Measurements from ENCODE around the gene APEH. TPM values are rescaled to one million over a fixed set of nuclear protein-coding genes. Genes with fewer than 3 reads are reported as not detected.
A peak's percentile ranks its signal among the peaks of the same experiment; 100 is the strongest.

The APEH gene
- total and polyA plus RNA-seq, 2 of the 13 experiments (the other 11 are each of a cell fraction or from before 2014, with no cell fraction given), result 116 to 130 TPM

GRCh38 chr3:49673715-49674496 is at the start of gene APEH (continued):
- TF ChIP-seq ZNF720 (CRISPR knock-in tag; IDR thresholded peaks at IDR 0.05) (no peak), ZSCAN30 (CRISPR knock-in tag; IDR thresholded peaks at IDR 0.05) (no peak), PAWR (CRISPR knock-in tag; IDR thresholded peaks at IDR 0.05; ENCODE audit: borderline replicate concordance) (no peak), ZNF790 (CRISPR knock-in tag; IDR thresholded peaks at IDR 0.05; ENCODE audit: borderline replicate concordance) (peak; percentile 79; the same call in 1 of the 2 replicates), MED13 (CRISPR knock-in tag; IDR thresholded peaks at IDR 0.05) (peak; percentile 34; the same call in 1 of the 2 replicates), ZNF33A (CRISPR knock-in tag; IDR thresholded peaks at IDR 0.05; ENCODE audit: borderline replicate concordance) (peak; percentile 93; the same call in 1 of the 2 replicates), AKAP8 (CRISPR knock-in tag; IDR thresholded peaks at IDR 0.05) (peak; percentile 55; the same call in 1 of the 2 replicates), TEAD3 (CRISPR knock-in tag; optimal IDR thresholded peaks at IDR 0.05; ENCODE audit: borderline replicate concordance) (peak; percentile 79), GATA4 (IDR thresholded peaks at IDR 0.05; ENCODE audit: borderline replicate concordance, low read depth) (0 out of 2 replicates have a peak, but pooled peaks have one; percentile 19), ZNF232 (CRISPR knock-in tag; IDR thresholded peaks at IDR 0.05; ENCODE audit: borderline replicate concordance) (peak; percentile 61; the same call in 1 of the 2 replicates), NFE2L2 (IDR thresholded peaks at IDR 0.05; ENCODE audit: low read length) (no peak), ZNF230 (CRISPR knock-in tag; IDR thresholded peaks at IDR 0.05) (no peak), ZMAT3 (CRISPR knock-in tag; conservative IDR thresholded peaks at IDR 0.05) (peak; percentile 94), MXI1 (IDR thresholded peaks at IDR 0.05; ENCODE audit: borderline replicate concordance, low read depth, low read length) (peak; percentile 84; the same call in 1 of the 3 replicates), ZNF777 (CRISPR knock-in tag; IDR thresholded peaks at IDR 0.05) (peak; percentile 18), MLXIP (CRISPR knock-in tag; IDR thresholded peaks at IDR 0.05; ENCODE audit: borderline replicate concordance) (peak; percentile 37; the same call in 1 of the 2 replicates), ARID2 (CRISPR knock-in tag; IDR thresholded peaks at IDR 0.05; ENCODE audit: borderline replicate concordance) (peak; percentile 47; the same call in 1 of the 2 replicates), CREB1 (IDR thresholded peaks at IDR 0.05) (peak; percentile 34; the same call in 1 of the 2 replicates), CREB1 (CRISPR knock-in tag; IDR thresholded peaks at IDR 0.05) (no peak), ZNF143 (CRISPR knock-in tag; IDR thresholded peaks at IDR 0.05) (no peak)
- TF ChIP-seq, protein P1, sequence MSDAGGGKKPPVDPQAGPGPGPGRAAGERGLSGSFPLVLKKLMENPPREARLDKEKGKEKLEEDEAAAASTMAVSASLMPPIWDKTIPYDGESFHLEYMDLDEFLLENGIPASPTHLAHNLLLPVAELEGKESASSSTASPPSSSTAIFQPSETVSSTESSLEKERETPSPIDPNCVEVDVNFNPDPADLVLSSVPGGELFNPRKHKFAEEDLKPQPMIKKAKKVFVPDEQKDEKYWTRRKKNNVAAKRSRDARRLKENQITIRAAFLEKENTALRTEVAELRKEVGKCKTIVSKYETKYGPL (CRISPR knock-in tag; IDR thresholded peaks at IDR 0.05), result no peak
- TF ChIP-seq, protein P2, sequence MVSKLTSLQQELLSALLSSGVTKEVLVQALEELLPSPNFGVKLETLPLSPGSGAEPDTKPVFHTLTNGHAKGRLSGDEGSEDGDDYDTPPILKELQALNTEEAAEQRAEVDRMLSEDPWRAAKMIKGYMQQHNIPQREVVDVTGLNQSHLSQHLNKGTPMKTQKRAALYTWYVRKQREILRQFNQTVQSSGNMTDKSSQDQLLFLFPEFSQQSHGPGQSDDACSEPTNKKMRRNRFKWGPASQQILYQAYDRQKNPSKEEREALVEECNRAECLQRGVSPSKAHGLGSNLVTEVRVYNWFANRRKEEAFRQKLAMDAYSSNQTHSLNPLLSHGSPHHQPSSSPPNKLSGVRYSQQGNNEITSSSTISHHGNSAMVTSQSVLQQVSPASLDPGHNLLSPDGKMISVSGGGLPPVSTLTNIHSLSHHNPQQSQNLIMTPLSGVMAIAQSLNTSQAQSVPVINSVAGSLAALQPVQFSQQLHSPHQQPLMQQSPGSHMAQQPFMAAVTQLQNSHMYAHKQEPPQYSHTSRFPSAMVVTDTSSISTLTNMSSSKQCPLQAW (CRISPR knock-in tag; IDR thresholded peaks at IDR 0.05), result peak; percentile 33; the same call in 1 of the 2 replicates
- TF ChIP-seq, protein P3, sequence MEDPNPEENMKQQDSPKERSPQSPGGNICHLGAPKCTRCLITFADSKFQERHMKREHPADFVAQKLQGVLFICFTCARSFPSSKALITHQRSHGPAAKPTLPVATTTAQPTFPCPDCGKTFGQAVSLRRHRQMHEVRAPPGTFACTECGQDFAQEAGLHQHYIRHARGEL (CRISPR knock-in tag; IDR thresholded peaks at IDR 0.05), result no peak
